Measurements from ENCODE around the gene ARPIN. TPM values are rescaled to one million over a fixed set of nuclear protein-coding genes. Genes with fewer than 3 reads are reported as not detected.
A peak's percentile ranks its signal among the peaks of the same experiment; 100 is the strongest.
"Not testable (repeated sequence)": the region's sequence is repeated elsewhere in the genome, so short reads cannot be mapped to it uniquely, and the experiment has no call there.

Gene ARPIN
- total and polyA plus RNA-seq, 5 donors = 10.1 to 16.0 (median 12.9) TPM

GRCh38 chr15:89898614-89899294 lies 14.0 kb downstream of the ARPIN start:
- Histone ChIP-seq H3K4me1 (ENCODE audit: control insufficient read depth, insufficient read depth, low read length) (peaks cover 4% of the 10 kb centered on the region), H3K4me3 (ENCODE audit: low read length) (no peak overlapping the region), H3K9me3 (ENCODE audit: control insufficient read depth, low read length) (no peaks in the 10 kb centered on the region), H3K27me3 (ENCODE audit: control insufficient read depth, insufficient read depth) (no peaks in the 10 kb centered on the region), H3K27ac (ENCODE audit: low read length) (no peak overlapping the region)
- DNase-seq = no peak
- 89% methylated on average over 7 of the region's 7 CpGs for WGBS
- intact Hi-C loops (cut with DNase I) = loop anchor here in 1 of 4 donors (5.0 kb wide), 1 partner anchor 184 kb away; no protein-coding TSS in a partner anchor
- ATAC-seq = no peak

- Histone ChIP-seq H3K4me1 (ENCODE audit: control insufficient read depth, insufficient read depth, low read length) (peaks cover 4% of the 10 kb centered on the region), H3K4me3 (ENCODE audit: low read length) (no peak overlapping the region), H3K27ac (ENCODE audit: low read length) (no peak overlapping the region), H3K9me3 (ENCODE audit: control insufficient read depth, low read length) (no peaks in the 10 kb centered on the region), H3K27me3 (ENCODE audit: control insufficient read depth, insufficient read depth) (no peaks in the 10 kb centered on the region)
- DNase-seq (no peak), ATAC-seq (no peak)
- intact Hi-C loops (cut with DNase I) = loop anchor here in 1 of 4 donors (5.0 kb wide), 1 partner anchor 184 kb away; no protein-coding TSS in a partner anchor
- 69% methylated on average over 2 of the region's 2 CpGs for WGBS
Measured at GRCh38 chr15:89898146-89898545, 14.6 kb downstream of the ARPIN start.

- intact Hi-C loops (cut with DNase I) = loop anchor here in 1 of 4 donors (5.0 kb wide), 1 partner anchor 178 kb away; no protein-coding TSS in a partner anchor
- Histone ChIP-seq H3K27me3 (ENCODE audit: control insufficient read depth, insufficient read depth) (no peaks in the 10 kb centered on the region), H3K4me3 (ENCODE audit: low read length) (peak within 1 kb of the TSS; percentile 84), H3K4me1 (ENCODE audit: control insufficient read depth, insufficient read depth, low read length) (peaks cover 2% of the 10 kb centered on the region), H3K27ac (ENCODE audit: low read length) (peak within 1 kb of the TSS; percentile 88), H3K9me3 (ENCODE audit: control insufficient read depth, low read length) (no peaks in the 10 kb centered on the region)
- ATAC-seq = peak; percentile 98 to 99
- peak; percentile 91 to 95 (median 95) for DNase-seq
- under 1% methylated on average over 62 of the region's 62 CpGs for WGBS
Measured at GRCh38 chr15:89893696-89894447, 18.9 kb downstream of the ARPIN start, which contains the start of gene AP3S2. TSS of gene AP3S2 (minus strand) at chr15:89893994. CDS start at chr15:89893949, 45 bp downstream.

- Histone ChIP-seq H3K4me1 (ENCODE audit: control insufficient read depth, insufficient read depth, low read length) (peaks cover 2% of the 10 kb centered on the region), H3K27me3 (ENCODE audit: control insufficient read depth, insufficient read depth) (no peaks in the 10 kb centered on the region), H3K27ac (ENCODE audit: low read length) (no peak overlapping the region), H3K9me3 (ENCODE audit: control insufficient read depth, low read length) (no peaks in the 10 kb centered on the region), H3K4me3 (ENCODE audit: low read length) (peak overlapping the region; percentile 84)
- 21% methylated on average over 6 of the region's 6 CpGs for WGBS
- DNase-seq (no peak), ATAC-seq (no peak)
- intact Hi-C loops (cut with DNase I) = loop anchor here in 1 of 4 donors (5.0 kb wide), 1 partner anchor 179 kb away; no protein-coding TSS in a partner anchor
Measured at GRCh38 chr15:89893027-89893426, 19.7 kb downstream of the ARPIN start.

DNA sequence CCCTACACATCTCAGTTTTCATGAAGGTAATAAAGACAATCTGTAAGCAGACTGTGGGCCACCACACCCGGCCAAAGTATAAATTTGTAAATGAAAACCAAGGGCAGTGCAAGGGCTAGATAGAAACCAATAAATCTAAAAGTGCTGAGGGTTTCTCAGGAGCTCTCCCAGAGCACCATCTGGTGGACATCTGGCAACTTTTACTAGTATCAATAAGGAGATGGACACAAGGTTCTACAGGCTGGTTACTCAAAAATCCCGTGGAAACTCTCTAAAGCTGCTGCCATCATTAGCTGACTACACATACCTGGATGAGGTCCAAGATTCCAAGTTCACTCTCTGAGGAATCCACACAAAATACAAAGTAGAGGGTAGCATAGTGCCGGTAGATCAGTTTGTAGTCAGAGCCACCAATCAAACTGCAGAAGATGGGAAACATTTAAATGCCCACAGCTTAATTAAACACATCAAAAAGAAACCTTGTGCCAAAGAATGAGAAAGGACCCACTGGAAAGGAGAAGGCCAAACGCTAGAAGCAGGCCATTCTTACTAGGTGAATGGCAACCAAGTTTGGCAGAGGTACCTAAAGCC lies 24.4 kb downstream of the ARPIN start:
- Histone ChIP-seq H3K27me3 (ENCODE audit: control insufficient read depth, insufficient read depth) (no peaks in the 10 kb centered on the region), H3K9me3 (ENCODE audit: control insufficient read depth, low read length) (no peaks in the 10 kb centered on the region), H3K27ac (ENCODE audit: low read length) (no peak overlapping the region), H3K4me1 (ENCODE audit: control insufficient read depth, insufficient read depth, low read length) (no peaks in the 10 kb centered on the region), H3K4me3 (ENCODE audit: low read length) (no peak overlapping the region)
- no peak for ATAC-seq
- DNase-seq = no peak
- WGBS = 64% methylated on average over 4 of the region's 4 CpGs
- intact Hi-C loops (cut with DNase I) = no loop called here

DNA sequence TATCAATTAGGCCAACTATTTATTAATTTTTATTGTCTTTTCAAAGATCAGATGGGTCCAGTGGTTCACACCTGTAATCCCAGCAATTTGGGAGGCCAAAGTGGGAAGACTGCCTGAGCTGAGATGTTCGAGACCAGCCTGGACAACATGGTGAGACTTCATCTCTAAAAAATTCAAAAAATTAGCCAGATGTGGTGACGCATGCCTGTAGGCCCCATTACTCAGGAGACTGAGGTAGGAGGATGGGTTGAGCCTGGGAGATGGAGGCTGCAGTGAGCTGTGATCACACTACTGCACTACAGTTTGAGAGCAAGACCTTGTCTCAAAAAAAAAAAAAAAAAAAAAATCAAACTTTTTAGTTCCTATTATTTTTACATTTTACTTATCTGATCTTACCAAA lies 27.1 kb downstream of the ARPIN start:
- Histone ChIP-seq H3K27ac (ENCODE audit: low read length) (no peak overlapping the region), H3K27me3 (ENCODE audit: control insufficient read depth, insufficient read depth) (no peaks in the 10 kb centered on the region), H3K4me1 (ENCODE audit: control insufficient read depth, insufficient read depth, low read length) (no peaks in the 10 kb centered on the region), H3K4me3 (ENCODE audit: low read length) (no peak overlapping the region), H3K9me3 (ENCODE audit: control insufficient read depth, low read length) (no peaks in the 10 kb centered on the region)
- DNase-seq = no peak
- no peak for ATAC-seq
- 98% methylated on average over 2 of the region's 2 CpGs for WGBS
- intact Hi-C loops (cut with DNase I) = no loop called here

GRCh38 chr15:89885179-89885578 lies 27.6 kb downstream of the ARPIN start:
- H3K27me3 ChIP-seq (ENCODE audit: control insufficient read depth, insufficient read depth); ATAC-seq; DNase-seq; H3K9me3 ChIP-seq (ENCODE audit: control insufficient read depth, low read length); intact Hi-C loops (cut with DNase I); H3K4me3 ChIP-seq (ENCODE audit: low read length); H3K27ac ChIP-seq (ENCODE audit: low read length); H3K4me1 ChIP-seq (ENCODE audit: control insufficient read depth, insufficient read depth, low read length): not testable (repeated sequence)
- WGBS = 80% methylated on average over 3 of the region's 3 CpGs

DNA sequence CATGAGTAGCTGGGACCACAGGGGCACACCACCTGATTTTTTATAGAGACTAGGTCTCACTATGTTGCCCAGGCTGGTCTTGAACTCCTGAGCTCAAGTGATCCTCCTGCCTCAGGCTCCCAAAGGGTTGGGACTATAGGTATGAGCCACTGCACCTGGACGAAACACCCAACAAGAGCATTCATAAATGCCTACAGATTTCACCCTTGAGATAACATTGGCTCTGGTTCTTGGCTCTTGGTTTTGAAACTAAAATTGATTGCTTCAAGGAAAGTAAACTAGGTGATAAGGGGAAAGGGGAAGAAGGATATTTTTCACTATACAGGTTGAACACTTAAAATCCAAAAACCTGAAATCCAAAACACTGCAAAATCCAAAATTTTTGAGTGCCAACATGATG lies 29.2 kb downstream of the ARPIN start:
- no peaks in the 10 kb centered on the region for H3K9me3 ChIP-seq (ENCODE audit: control insufficient read depth, low read length)
- DNase-seq (no peak), ATAC-seq (no peak)
- intact Hi-C loops (cut with DNase I) = no loop called here
- no peak overlapping the region for H3K4me3 ChIP-seq (ENCODE audit: low read length)
- no peaks in the 10 kb centered on the region for H3K4me1 ChIP-seq (ENCODE audit: control insufficient read depth, insufficient read depth, low read length)
- no peaks in the 10 kb centered on the region for H3K27me3 ChIP-seq (ENCODE audit: control insufficient read depth, insufficient read depth)
- WGBS = 96% methylated on average over 1 of the region's 1 CpG
- H3K27ac ChIP-seq (ENCODE audit: low read length) = no peak overlapping the region

DNA sequence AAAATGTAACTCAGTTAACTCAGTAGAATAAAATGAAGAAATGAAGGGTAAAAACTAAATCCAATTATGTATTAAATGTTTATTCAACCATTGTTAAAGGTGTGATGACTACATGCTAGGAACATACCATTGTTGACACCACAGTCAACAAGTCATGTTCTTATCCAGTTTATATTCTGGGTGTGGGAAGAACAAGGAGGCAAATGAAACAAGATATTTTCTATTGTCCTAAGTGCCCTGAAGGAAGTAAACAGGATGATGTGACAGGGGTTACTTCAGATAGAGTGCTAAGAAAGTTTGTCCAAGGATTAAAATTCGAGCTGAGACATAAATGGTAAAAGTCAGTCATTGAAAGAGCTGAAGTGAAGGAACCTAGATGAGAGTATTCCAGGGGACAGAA lies 32.0 kb downstream of the ARPIN start:
- H3K4me1 ChIP-seq (ENCODE audit: control insufficient read depth, insufficient read depth, low read length) = no peaks in the 10 kb centered on the region
- no peak overlapping the region for H3K4me3 ChIP-seq (ENCODE audit: low read length)
- intact Hi-C loops (cut with DNase I) = no loop called here
- no peaks in the 10 kb centered on the region for H3K27me3 ChIP-seq (ENCODE audit: control insufficient read depth, insufficient read depth)
- DNase-seq = no peak
- WGBS = 64% methylated on average over 1 of the region's 1 CpG
- H3K27ac ChIP-seq (ENCODE audit: low read length) = no peak overlapping the region
- H3K9me3 ChIP-seq (ENCODE audit: control insufficient read depth, low read length) = no peaks in the 10 kb centered on the region
- no peak for ATAC-seq

GRCh38 chr15:89878323-89878722 lies 34.4 kb downstream of the ARPIN start:
- Histone ChIP-seq H3K9me3 (ENCODE audit: control insufficient read depth, low read length) (no peaks in the 10 kb centered on the region), H3K4me1 (ENCODE audit: control insufficient read depth, insufficient read depth, low read length) (no peaks in the 10 kb centered on the region), H3K27ac (ENCODE audit: low read length) (no peak overlapping the region), H3K27me3 (ENCODE audit: control insufficient read depth, insufficient read depth) (no peaks in the 10 kb centered on the region), H3K4me3 (ENCODE audit: low read length) (no peak overlapping the region)
- ATAC-seq (no peak), DNase-seq (no peak)
- intact Hi-C loops (cut with DNase I) = loop anchor here in 2 of 4 donors (5.0 kb wide), 1 partner anchor 116 kb away; no protein-coding TSS in a partner anchor
- WGBS = 80% methylated on average over 3 of the region's 3 CpGs

GRCh38 chr15:89877083-89877425 lies 35.7 kb downstream of the ARPIN start:
- Histone ChIP-seq H3K27ac (ENCODE audit: low read length) (no peak overlapping the region), H3K9me3 (ENCODE audit: control insufficient read depth, low read length) (no peaks in the 10 kb centered on the region), H3K4me3 (ENCODE audit: low read length) (no peak overlapping the region), H3K4me1 (ENCODE audit: control insufficient read depth, insufficient read depth, low read length) (no peaks in the 10 kb centered on the region), H3K27me3 (ENCODE audit: control insufficient read depth, insufficient read depth) (no peaks in the 10 kb centered on the region)
- 69% methylated on average over 2 of the region's 2 CpGs for WGBS
- no peak for DNase-seq
- intact Hi-C loops (cut with DNase I) = loop anchor here in 2 of 4 donors (5.0 kb wide), 1 partner anchor 115 kb away; no protein-coding TSS in a partner anchor
- ATAC-seq = no peak
